HepG2 (cell line): ENCODE data around the gene ST3GAL5.

Source experiments
- ATF3 ChIP-seq: sonication (generic); formaldehyde crosslinking; IDR thresholded peaks from 2 replicates; pipeline ENCODE4 v1.4.0; 2020; ENCODE audit warnings: missing genetic modification reagents
- CEBPZ ChIP-seq: IDR thresholded peaks from 2 replicates; pipeline ENCODE4 v1.6.1; 2012; ENCODE audit warnings: low read length, improper control_type of control experiment
- CTCF ChIP-seq: sonication (generic); formaldehyde crosslinking; IDR thresholded peaks from 2 replicates; pipeline ENCODE4 v1.5.0; 2020; ENCODE audit warnings: mild to moderate bottlenecking, missing genetic modification reagents, moderate library complexity
- DPF2 ChIP-seq: sonication (generic); formaldehyde crosslinking; IDR thresholded peaks from 2 replicates; pipeline ENCODE4 v1.4.0; 2020; ENCODE audit warnings: mild to moderate bottlenecking, low read depth, missing genetic modification reagents, borderline replicate concordance
- ETV6 ChIP-seq: sonication (generic); formaldehyde crosslinking; conservative IDR thresholded peaks from 2 replicates; pipeline ENCODE4 v1.4.0; 2020; ENCODE audit warnings: missing genetic modification reagents
- GATA4 ChIP-seq: sonication (generic); IDR thresholded peaks from 2 replicates; pipeline ENCODE4 v1.6.1; 2016; ENCODE audit warnings: antibody characterized with exemption, low read depth, borderline replicate concordance
- GRHL1 ChIP-seq: sonication (generic); formaldehyde crosslinking; conservative IDR thresholded peaks from 2 replicates; pipeline ENCODE4 v1.8.0; 2022; ENCODE audit warnings: missing genetic modification reagents
- IKZF1 ChIP-seq: fragments of 450-650 bp; IDR thresholded peaks from 2 replicates; pipeline ENCODE4 v1.7.1; 2016
- NFYC ChIP-seq: IDR thresholded peaks from 2 replicates; pipeline ENCODE4 v1.6.1; 2016; ENCODE audit warnings: missing genetic modification reagents, missing compliant biosample characterization
- POLR2AphosphoS5 ChIP-seq: IDR thresholded peaks from 2 replicates; pipeline ENCODE4 v1.6.1; 2012; ENCODE audit warnings: low read depth, low read length
- TAF1 ChIP-seq: sonication (generic); formaldehyde crosslinking; IDR thresholded peaks from 2 replicates; pipeline ENCODE4 v1.4.0; 2020; ENCODE audit warnings: missing genetic modification reagents
- TRIM24 ChIP-seq: sonication (generic); formaldehyde crosslinking; IDR thresholded peaks from 2 replicates; pipeline ENCODE4 v1.8.0; 2022; ENCODE audit warnings: mild to moderate bottlenecking, missing genetic modification reagents
- ZNF24 ChIP-seq: fragments of 450-650 bp; IDR thresholded peaks from 2 replicates; pipeline ENCODE4 v1.6.1; 2017; ENCODE audit warnings: antibody characterized with exemption, mild to moderate bottlenecking
- ZNF589 ChIP-seq: sonication (generic); formaldehyde crosslinking; conservative IDR thresholded peaks from 2 replicates; pipeline ENCODE4 v1.8.0; 2022; ENCODE audit warnings: mild to moderate bottlenecking, moderate library complexity, missing genetic modification reagents

GRCh38 chr2:85819811-85820510, 68.8 kb downstream of the ST3GAL5 start:
- TF ChIP-seq ZNF24 (no peak), GATA4 (no peak), ETV6 (no peak), NFYC (CRISPR knock-in tag) (no peak), DPF2 (CRISPR knock-in tag) (no peak), GRHL1 (CRISPR knock-in tag) (no peak), TAF1 (no peak), ATF3 (CRISPR knock-in tag) (no peak), POLR2AphosphoS5 (no peak), TRIM24 (no peak), ZNF589 (CRISPR knock-in tag) (no peak), CTCF (no peak), IKZF1 (no peak), CEBPZ (no peak)
